HG03095 (cell line): ENCODE measurements around the gene REEP3.

Experiments used
- ATAC-seq: cut with Tn5 transposase; IDR thresholded peaks from one replicate; pipeline ENCODE4 v1.9.1; 2021; ENCODE audit warnings: moderate library complexity; ENCODE audit not compliant: unreplicated experiment

The REEP3 gene

DNA sequence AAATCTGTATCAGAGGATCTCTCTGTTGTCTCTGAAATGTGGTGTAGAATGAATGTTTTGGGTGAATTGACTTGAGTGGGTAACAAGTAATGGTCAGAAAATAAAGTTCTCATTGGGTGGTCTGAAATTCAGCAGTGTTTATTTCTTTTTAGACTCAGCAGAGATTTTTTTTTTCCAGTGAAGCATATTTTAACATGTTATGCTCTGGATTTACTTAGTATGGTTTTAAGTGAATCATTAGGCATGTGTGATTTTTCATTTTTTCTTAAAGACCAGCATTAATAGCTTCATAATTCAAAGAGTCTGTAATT, 63.5 kb downstream of the REEP3 start:
- ATAC-seq = no peak

DNA sequence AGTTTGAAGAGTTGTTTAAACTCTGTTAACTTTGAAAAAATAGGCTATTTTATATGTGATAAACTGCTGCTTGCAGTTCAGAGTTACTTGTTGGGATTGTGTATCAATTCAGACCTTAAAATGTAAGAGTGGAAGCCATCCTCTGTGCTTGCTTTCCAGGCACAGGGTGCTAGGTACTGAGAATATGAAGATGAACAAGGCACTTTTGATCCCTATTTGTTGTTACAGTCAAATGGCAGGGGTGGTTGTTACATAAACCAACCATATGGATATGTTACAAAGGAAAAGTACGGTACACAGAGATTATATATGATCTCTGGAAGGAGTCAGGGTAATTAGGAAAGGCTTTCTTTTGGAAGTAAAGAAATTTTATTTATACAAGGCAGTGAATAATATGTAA, 63.8 kb downstream of the REEP3 start:
- no peak for ATAC-seq

DNA sequence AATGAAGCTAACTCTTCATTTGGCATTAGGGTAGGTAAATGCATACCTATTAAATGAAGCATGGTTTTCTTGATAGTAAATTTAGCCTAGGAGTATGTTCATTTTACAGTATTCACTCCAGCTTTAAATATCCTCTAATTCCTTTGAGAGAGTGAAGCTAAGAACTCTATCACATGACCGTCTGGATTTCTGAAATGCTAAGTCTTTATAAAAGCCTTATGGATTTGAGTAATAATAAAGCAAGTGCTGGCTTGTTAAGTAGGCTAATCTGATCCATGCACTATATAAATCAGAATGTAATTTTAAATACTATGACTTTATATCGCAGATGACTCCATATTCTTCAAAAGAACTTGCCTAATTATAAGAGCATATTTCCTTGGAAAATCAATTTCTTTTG, 64.8 kb downstream of the REEP3 start:
- no peak for ATAC-seq

DNA sequence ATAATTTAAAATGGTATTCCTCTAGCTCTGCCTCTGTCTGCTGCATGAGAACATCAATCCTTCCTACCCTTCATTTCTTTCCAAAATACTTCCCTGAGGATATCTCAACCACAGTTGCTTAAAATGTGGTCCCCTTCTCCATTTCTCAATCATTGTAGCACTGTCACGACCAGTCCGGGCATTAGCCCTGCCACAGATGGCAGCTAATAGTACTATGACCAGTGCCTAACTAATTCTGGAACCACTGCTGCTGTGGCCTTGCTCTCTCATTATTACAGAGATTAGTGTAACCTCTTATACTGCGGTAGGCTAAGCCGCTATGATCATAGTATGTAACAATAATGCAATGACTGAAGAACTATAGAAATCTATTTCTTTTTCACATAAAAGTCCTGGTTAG, 66.0 kb downstream of the REEP3 start:
- ATAC-seq = no peak

DNA sequence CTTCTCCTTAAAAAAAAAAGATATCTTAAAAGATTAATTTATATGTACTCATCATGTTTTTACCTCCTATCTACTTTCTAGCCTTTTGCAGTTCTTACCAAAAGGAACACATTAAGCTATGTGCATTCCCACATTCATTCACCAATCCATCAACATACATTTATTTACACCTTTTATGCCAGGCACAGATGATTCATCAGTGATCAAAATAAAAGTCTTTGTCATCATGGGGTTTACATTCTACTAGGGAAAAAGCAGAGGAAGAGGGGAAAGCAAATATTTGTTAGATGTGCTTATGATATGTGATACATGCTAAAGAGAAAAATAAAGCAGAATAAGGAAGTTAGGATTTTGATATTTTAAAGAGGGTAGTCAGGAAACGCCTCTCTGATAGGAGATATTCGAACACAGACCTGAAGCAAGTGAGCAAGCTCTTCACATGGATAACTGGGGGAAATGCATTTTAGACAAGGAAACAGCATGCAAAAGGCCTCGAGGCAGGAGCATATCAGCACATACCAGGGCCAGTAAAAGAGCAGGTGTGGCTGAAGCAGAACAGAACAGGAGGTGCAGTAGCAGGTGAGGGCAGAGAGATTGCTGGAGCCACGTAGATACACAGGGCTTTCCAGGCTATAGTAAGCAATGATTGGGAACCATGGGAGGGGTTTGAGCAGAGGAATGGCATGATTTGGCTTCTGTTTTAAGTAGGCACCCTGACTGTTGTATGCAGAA, 67.4 kb downstream of the REEP3 start:
- ATAC-seq = no peak

DNA sequence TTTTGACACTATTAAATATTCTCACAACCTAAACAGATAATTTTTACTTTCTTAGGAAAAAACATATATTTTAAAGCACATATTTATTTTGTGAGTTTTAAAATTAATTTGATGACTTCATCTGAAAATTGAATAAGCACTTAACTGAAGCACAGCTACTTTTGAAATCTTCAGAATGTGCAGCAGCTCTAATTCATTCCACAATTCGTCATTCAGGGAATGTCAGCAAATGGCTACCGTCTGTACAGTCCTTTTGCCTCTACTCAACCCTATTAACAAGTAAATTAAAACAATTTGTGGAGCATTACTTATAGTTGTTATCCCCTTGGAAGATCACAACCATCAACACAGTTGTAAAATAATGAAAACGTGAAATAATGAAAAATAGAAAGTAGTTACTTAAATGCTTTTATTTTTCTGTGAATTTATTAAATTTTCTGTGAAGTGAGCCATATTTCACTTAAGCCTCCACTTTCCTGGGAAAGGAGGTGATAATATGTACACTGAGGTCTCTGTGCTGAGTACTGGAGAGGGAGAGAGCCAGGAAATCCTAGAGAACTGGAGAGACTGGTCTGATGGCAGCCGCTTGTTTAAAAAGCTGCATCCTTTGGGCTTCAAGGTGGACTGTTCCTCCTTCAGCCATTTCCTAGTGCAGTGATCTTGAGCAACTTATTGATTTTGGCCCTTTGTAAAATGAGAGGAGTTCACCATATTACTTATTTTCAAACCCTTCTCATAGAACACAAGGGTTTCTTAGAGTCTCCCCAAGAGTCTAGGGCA, 70.6 kb downstream of the REEP3 start:
- ATAC-seq = no peak

DNA sequence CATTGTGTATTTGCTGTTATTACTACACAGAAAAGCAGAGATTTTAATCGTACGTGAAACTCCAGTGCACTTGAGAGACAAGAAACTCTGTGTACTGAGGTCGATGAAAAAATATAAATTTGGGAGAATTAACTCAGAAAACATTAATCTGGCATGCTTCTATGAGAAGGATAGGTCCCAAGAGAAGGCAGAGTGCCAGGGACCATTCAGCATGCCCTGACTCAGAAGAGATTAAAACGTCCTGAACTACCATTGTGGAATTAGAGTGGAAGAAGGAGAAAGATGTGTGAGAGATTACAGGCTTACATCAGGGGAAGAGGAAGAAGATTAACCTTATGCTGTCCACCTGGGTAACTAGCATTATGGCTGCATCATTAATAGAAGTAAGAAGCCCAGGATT, 72.4 kb downstream of the REEP3 start:
- ATAC-seq = no peak

DNA sequence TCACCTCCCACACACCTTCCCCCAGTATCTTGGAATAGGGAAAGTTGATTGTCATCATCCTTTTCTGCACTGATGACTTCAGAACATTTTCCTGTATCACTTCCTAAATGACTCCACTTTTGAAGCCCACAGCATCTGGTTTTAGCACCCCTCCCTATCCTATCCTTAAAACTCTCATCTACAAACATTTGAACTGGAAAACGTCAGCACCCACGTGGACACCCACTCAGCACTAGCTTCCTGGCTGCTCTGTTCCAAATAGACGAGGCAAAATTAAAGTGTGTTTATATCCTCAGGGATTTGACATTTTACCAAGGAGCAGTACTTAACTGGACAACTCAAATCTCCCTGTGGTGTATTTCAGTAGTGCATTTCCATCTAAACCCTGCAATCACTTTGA, 73.9 kb downstream of the REEP3 start:
- no peak for ATAC-seq

DNA sequence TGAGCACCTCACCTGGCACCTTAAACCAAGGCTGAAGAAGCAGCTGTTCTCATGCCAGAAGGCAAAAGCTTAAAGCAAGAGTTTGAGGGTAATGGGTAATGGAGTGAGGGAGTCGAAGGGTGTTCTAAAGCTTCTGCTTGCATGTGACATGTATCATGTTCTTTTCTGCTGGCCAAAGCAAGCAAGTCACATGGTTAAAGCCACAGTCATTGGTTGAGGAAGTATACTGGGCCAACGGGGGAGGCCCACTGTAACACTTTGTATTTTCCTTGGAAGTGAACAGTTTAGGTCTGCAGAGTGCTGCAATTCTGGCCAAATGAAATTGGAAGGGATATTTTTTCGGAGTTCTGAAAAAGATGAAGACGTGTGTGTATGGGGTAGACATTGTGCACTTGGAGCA, 75.7 kb downstream of the REEP3 start:
- ATAC-seq = no peak

DNA sequence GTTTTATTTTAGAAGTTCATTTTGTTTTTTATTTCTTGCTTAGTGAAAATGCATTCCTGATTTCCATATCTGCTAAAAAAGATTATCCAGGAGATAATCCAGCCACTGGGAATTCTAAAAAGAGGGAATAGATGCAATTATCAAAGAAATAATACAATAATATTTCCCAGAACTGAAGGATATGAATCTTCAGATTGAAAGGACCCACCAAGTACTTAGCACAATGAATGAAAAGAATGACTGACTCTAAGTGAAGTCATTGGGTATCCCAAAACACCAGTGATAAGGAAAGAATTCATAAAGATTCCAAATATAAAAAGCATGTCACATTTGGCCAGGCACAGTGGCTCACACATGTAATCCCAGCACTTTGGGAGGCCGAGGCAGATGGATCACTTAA, 79.3 kb downstream of the REEP3 start:
- no peak for ATAC-seq

DNA sequence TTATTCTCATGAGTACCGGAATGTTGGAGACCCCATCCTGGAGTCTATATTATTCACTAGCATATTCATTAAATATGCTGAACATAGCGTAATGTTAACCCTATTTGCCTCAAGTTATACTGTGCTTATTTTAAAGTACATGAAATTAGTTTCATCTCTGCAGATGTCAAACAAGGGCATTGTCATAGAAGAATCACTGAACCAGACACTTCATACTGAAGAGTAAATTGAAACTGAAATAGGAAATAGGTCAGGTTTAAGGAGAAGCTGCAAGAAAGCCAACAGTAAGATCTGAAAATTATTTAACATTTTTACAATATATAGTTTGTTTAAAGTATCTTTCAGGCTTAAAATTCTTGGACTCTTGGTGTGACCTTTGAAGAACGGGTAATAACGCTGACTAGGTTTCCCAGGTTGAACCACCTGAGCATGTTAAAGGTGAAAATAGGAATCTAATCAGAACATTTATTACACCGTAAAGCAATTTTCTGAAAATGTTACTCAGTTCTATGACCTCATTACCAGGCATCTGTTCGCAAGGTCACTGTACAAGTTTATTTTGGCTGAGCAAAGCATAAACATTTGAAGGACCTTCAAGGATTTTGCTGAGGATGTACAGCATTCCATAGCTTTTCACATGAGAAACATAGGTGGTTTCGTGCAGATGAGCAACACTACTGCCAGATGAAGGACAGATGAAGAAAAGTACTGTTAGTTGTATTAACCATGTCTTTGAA, 82.7 kb downstream of the REEP3 start:
- peak; percentile 88 for ATAC-seq

DNA sequence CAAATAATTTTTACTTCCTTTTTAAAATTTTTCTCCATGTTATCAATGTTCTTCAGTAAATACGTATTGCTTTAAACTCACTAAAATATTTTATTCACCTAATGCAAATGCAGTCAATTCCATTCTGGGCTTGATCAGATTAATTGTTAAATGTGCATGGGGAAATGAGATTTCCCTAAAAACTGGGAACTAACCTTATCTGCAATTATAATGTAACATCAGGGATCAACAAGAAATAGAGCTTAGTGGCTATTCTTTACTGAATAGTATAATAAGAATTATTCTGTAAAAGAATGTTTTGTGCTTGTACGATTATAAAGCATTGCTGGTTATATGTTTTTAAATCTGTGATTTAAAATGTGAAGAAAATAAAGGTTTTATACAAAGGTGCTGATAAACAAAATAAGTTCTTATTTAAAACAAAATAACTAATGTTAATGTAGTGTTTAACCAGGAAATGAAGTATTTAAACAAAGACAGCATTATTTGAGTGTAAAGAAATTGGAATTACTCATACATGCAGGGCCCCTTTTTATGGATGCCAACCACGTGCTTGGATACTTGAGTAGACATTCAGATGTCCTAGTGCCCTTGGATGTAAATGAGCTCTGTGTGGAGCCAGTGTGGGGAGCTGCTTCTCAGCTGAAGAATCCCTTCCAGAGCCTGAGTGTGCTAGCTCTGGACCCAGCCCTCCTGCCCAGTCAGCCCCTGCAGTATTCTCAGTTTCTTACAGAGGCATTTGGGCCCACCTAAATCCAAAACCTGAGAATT, 84.2 kb downstream of the REEP3 start:
- no peak for ATAC-seq

DNA sequence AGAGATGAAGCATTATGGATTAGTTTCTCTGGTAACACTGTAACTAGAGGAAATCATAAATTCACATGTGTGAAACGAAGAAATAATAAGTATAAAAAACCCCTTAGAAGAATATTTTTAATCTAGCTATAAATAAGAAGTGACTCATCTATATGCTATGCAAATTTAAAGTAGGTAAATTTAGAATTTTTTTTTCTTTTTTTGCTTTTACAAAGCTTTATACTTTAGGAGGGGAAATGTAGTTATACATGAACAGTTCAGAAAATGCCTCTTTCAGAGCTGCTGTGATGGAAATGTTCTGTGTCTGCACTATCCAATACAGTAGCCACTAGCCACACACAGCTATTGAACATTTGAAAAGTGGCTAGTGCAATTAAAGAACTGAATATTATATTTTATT, 87.3 kb downstream of the REEP3 start:
- no peak for ATAC-seq

DNA sequence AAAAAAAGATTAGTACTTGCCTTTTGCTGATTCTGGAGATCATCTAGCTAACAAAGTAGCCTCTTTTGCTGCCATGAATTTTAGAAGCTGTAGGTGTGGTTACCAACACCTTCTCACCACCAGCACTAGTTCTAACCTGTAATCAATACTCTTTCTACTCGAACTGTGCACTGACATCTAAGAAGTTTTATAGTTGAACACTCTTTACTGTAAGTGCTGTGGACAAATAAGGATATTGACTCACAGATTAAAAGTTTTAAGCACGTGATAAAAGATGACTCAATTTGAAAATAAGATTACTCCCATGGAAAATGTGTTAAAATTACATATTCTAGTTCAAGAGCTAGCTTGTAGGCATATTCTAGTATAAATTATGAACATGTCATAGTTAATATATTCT, 89.9 kb downstream of the REEP3 start:
- no peak for ATAC-seq

DNA sequence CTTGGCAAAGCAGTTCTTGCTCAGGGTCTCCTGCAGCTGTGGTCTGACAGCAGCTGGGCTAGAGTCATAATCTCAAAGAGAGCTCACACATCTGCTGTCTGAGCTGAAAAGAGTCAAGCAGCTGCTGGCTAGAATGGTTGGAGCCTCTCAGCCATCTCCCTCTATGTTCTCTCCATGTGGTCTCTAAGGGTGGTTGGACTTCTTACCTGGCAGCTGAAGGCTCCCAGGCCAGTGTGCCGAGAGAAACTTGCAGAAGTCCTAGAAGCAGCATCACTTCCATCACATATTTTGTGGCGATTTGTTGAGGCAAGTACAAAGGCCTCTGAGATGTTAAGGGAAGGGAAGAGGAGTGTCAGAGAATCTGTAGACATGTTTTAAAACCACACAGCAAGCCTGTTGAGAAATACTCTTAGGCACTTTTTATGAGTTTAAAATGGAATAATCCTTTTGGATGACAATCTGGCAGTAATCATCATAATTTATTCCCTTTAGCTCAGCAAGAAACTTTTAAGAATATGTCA, 93.2 kb downstream of the REEP3 start:
- ATAC-seq = no peak

DNA sequence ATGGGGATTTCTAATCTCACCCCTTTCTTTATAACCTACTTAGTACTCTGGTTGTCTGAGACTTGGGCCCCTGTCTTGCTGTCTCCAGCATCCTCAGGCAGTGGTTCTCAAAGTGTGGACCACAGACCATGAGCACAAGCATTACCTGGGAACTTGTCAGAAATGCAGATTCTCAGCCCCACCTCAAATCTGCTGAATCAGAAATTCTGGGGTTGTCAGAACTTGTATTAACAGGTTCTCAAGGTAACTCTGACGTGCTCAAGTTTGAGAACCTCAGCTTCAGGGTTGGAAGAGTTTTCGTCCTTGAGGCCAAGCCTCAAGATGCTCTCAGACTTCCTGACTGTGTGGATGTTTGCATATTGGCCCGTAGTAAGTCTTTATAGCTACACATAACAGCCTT, 97.4 kb downstream of the REEP3 start:
- ATAC-seq = no peak

DNA sequence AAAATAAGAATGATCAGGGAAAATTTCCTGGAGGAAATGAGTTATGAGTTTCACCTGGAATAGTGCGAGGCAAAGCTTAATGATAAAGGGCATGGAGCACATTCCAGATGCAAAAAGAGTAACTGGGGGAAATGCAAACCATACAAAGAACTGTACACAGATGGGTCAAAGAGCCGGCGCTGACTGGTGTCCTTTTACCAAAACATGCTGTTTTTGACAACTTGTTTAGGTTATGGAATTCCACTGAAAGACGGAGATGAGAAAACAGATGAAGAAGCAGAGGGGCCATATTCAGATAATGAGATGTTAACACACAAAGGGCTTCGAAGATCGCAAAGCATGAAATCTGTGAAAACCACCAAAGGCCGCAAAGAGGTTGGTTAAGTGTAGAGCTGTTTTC, 98.2 kb downstream of the REEP3 start:
- ATAC-seq = no peak

DNA sequence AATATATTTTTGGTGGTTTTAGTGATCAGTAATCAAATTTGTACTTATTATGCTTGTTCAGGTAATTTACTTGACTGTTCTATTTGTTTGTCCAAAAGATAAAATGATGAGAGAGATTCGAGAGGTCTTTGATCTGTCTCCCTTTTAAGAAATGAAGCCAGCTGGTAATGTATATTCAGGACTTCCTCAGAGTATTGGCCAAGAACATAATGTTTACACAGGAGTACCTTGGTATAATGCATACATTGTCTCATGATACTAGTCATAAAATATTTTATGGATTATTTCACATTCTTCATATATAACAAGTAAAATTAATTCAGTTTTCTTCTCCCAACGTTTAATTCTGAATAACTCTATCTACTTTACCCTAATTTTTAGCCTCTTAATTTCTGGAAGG, 100.9 kb downstream of the REEP3 start:
- ATAC-seq = no peak

DNA sequence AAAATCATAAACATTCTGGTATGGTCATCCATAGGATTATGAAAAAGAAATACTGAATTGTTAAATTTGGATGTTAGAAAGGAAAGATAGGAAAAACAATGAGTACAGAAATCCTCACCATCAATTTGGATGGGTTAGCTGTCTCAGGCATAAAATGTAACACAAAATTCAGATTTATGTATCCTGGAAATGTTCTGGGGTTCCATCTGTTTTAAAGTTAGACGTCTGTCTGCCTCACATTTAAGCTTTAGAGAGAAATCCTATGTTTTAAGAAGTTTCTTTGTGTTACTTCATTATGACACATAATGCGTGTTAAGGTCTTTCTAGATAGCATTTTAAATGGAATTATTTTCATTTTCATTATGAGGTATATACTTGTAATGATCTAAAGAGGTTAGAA, 103.5 kb downstream of the REEP3 start:
- no peak for ATAC-seq

DNA sequence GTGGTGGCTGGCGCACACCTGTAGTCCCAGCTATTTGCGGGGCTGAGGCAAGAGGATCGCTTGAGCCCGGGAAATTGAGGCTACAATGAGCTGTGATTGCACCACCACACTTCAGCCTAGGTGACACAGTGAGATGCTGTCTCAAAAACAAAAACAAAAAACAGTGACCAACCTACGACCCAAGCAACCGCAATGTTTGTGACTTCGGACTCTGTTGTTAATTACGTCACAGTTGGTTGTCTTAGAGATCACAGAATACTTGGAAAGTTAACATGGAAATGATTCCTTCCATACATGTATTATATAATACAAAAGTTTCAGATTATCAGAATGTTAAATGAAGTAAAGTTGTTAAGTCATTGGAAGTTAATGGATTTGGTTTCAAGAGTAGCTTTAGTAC, 106.2 kb downstream of the REEP3 start:
- no peak for ATAC-seq

DNA sequence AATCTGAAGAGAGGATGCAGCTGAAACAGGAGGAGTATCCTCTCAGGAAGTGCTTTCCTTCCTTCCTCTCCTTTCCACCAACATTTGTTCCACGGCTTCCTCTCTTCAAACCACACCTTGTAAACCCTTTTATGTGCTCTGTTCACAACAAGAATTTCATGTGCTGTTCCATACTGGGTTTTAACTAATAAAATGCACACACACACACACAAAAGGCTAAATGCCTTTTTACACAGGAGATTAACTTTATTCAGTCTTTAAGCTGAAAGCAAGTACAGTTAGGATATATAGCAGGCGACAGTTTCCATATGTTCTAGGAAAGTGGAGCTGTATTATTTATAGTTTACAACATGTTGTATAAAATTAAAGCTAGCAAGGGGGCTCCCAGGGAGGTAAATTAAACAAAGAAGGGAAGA, 106.7 kb downstream of the REEP3 start:
- no peak for ATAC-seq
